HAP-1 (cell line): ENCODE results near the gene RTN4R.

Experiments used
- DNase-seq, 2 experiments: peaks; one replicate each; pipeline ENCODE4 v3.0.0-alpha.2; 2016 to 2020; ENCODE audit warnings: low spot score in 2 of 2
- H3K27me3 ChIP-seq: fragments of 250-450 bp; sonication (Bioruptor Pico); 2 replicates; pipeline ENCODE4 v1.5.1; 2020; ENCODE audit warnings: low read depth, mild to moderate bottlenecking, moderate library complexity
- H3K36me3 ChIP-seq: fragments of 250-450 bp; sonication (Bioruptor Pico); replicated peaks from 2 replicates; pipeline ENCODE4 v1.5.1; 2020; ENCODE audit warnings: mild to moderate bottlenecking
- H3K4me1 ChIP-seq: fragments of 250-450 bp; sonication (Bioruptor Pico); 2 replicates; pipeline ENCODE4 v1.5.1; 2020; ENCODE audit warnings: mild to moderate bottlenecking
- H3K4me3 ChIP-seq: fragments of 250-450 bp; sonication (Bioruptor Pico); 2 replicates; pipeline ENCODE4 v1.5.1; 2020; ENCODE audit warnings: mild to moderate bottlenecking, moderate library complexity
- H3K9me3 ChIP-seq: fragments of 250-450 bp; sonication (Bioruptor Pico); 2 replicates; pipeline ENCODE4 v1.5.1; 2020; ENCODE audit warnings: mild to moderate bottlenecking, moderate library complexity
- in situ Hi-C: fragments of 300-500 bp; cut with MboI; formaldehyde crosslinking; loops from 3 replicates; pipeline ENCODE4 v1.14.3; 2020; ENCODE audit warnings: low sequenced_read_pairs, inconsistent platforms, mixed read lengths

Gene RTN4R

GRCh38 chr22:20228939-20229272 is 39.2 kb downstream of the RTN4R start:
- no peaks in the 10 kb centered on the region for H3K36me3 ChIP-seq
- in situ Hi-C loops, result no loop called here
- no peak overlapping the region for H3K4me3 ChIP-seq
- DNase-seq, result no peak
- H3K9me3 ChIP-seq, result no peaks in the 10 kb centered on the region
- H3K4me1 ChIP-seq, result no peaks in the 10 kb centered on the region
- peaks cover 4% of the 10 kb centered on the region; the same call in 1 of the 2 replicates for H3K27me3 ChIP-seq

DNA sequence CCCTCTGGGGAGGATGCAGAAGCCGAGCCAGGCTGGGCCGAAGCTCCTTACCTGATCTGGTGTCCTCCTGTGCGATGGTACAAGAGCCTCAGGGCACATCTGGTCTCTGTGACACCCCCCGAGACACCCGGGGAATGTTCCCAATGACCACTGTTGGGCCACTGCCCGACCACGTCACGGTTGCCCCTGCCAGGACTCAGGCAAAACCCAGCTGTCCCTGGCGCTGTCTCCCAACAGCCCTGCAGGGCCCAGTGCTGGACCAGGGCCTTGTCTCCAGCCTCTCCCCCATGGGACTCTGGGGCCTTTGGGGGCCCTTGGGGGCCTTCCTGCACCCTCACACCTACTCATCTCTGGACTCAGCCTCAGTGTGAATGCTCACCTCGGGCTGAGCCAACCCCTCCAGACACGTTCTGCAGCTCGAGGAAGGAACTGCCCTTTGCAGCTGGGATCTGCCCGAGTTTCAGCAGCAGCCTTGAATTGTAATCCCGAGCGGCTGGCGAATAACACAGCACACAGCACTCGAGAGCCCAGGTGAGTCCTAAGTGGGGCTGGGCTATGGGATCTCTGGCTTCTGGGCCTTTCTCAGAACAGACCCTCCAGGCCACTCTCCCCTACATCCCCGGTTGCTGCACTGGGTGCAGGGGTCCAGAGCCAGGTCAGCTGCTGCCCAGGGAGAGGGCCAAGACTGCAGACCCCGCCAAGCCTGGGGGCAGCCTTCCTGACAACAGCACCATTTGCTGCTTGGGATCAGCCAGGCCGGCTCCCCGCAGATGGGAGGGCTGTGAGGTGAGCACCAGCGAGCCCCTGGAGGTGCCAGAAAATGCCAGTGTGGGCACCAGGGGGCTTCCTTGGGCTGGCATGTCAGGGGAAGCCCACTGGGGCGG is 39.8 kb downstream of the RTN4R start:
- Histone ChIP-seq H3K9me3 (no peaks in the 10 kb centered on the region), H3K4me3 (no peak overlapping the region), H3K36me3 (no peaks in the 10 kb centered on the region), H3K27me3 (peaks cover 4% of the 10 kb centered on the region; the same call in 1 of the 2 replicates), H3K4me1 (no peaks in the 10 kb centered on the region)
- in situ Hi-C loops, result no loop called here
- DNase-seq, result no peak

DNA sequence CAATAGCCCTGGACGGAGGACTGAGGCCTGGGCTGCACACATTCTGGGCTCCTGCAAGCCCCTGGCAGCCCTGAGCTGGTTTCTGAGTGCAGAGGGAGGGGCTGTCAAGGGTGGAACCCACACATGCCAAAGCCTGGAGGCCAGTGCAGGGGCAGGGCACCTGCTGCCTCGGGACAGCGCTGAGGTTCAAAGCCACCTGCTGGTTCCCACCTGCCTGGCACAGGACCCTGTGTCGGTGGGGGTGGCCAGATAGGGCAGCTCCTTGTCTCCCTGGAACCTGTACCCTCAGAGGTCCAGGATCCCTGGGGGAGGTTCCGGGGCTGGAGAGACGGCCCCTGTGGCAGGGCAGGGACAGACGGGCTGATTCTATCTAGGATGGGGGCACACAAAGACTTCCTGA is 40.8 kb downstream of the RTN4R start:
- Histone ChIP-seq H3K4me3 (no peak overlapping the region), H3K9me3 (no peaks in the 10 kb centered on the region), H3K4me1 (no peaks in the 10 kb centered on the region), H3K36me3 (no peaks in the 10 kb centered on the region), H3K27me3 (peaks cover 4% of the 10 kb centered on the region; the same call in 1 of the 2 replicates)
- in situ Hi-C loops, result no loop called here
- DNase-seq, result no peak

DNA sequence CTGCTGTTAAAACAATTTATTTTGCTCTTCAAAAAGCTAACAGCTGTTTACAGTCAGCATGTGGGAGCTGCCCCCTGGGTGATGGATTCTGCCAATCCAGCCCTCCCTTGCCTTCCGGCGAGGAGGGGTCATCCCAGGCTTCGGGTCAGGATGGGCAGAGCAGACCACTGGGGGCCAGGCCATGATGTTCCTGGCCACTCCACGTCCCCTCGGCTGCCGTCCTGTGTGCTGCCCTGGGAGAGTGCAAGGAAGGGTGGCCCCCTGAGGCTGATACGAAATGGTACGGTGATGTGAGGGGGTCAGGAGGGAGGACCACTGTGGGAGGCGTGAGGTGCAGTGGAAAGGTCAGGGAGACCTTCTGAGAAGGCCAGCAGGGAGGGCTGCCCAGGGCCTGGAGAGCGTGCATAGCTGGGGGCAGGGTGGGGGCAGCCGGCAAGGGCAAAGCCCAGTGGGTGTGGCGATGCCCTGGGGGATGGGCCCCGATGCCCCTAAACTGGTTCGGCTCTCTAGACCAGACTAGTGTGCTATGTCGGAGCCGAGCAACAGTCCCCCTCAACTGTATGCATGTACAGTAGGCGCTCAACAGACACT is 41.3 kb downstream of the RTN4R start:
- H3K4me3 ChIP-seq, result no peak overlapping the region
- no peaks in the 10 kb centered on the region for H3K9me3 ChIP-seq
- no peak for DNase-seq
- H3K36me3 ChIP-seq, result no peaks in the 10 kb centered on the region
- H3K4me1 ChIP-seq, result no peaks in the 10 kb centered on the region
- peaks cover 4% of the 10 kb centered on the region; the same call in 1 of the 2 replicates for H3K27me3 ChIP-seq
- in situ Hi-C loops, result no loop called here

DNA sequence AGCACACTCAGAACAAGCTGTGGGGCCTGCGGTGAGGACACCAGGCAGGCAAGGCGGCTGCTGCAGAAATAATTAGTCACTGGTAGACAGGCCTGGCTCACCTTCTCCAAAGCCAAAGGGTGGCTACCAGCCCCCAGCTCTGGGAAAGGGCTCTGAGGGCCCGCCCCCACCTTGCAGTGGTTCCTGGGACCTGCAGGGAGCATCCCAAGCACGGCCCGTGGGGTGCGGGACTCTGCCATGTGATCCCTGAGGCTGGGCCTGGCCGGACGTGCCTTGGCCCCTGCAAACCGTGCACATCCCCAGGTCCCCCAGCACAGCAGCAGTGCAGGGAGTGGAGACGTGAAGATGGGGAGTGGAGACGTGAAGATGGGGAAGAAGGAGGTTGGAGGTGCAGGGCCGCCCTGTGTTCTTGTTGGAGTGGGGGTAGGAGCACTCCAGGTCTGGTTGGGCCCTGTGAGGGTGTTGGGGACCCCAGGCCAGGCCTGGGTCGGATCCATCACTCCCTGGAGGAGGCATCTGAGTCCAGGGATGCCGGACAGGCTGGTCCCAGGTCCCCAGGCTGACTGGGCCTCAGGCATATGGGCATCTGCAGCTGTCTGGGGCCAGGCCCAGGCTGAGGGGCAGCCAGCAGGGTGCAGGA is 41.9 kb downstream of the RTN4R start:
- Histone ChIP-seq H3K36me3 (no peaks in the 10 kb centered on the region), H3K4me1 (no peaks in the 10 kb centered on the region), H3K27me3 (peaks cover 4% of the 10 kb centered on the region; the same call in 1 of the 2 replicates), H3K9me3 (no peaks in the 10 kb centered on the region), H3K4me3 (no peak overlapping the region)
- no peak for DNase-seq
- in situ Hi-C loops, result no loop called here

GRCh38 chr22:20225693-20225966 is 42.5 kb downstream of the RTN4R start:
- Histone ChIP-seq H3K27me3 (peaks cover 4% of the 10 kb centered on the region; the same call in 1 of the 2 replicates), H3K36me3 (no peaks in the 10 kb centered on the region), H3K4me1 (no peaks in the 10 kb centered on the region), H3K9me3 (no peaks in the 10 kb centered on the region), H3K4me3 (no peak overlapping the region)
- in situ Hi-C loops, result no loop called here
- DNase-seq, result no peak

DNA sequence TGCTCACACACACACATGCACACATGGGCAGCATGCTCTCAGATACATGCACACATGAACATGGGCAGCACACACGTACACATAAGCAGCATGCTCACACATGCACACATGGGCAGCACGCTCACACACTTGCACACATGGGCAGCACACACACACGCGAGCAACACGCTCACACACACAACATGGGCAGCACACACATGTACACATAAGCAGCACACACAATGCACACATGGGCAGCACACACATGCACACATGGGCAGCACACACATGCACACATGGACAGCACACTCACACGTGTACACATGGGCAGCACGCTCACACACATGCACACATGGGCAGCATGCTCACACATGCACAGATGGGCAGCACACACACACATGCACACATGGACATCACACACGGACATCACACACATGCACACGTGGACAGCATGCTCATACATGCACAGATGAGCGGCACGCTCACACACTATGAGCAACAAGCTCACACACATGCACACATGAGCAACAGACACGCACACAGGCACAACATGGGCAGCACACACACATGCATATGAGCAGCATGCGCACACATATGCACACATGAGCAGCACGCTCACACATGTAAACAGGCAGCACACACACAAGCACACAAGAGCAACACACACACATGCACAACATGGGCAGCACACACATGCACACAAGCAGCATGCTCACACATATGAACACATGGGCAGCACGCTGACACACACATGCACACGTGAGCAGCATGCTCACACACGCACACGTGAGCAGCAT is 43.0 kb downstream of the RTN4R start:
- in situ Hi-C loops, result no loop called here

DNA sequence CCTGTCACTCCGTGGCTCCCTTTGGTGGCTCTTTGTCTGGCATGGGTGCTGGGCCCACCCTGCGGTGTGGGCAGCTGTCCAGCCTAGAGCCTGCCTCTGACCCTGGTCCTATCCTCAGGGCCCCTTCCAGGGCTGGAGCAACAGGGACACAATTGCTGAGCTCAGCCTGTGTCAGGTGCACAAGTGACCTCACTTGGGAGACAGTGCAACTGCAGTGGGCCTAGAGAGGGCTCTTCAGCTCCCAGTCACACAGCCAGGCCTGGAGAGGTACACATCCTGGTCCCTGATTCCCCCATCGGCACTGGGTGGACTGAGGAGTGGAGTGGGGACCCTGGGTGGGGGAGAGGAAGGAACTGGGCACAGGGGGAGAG is 43.9 kb downstream of the RTN4R start:
- Histone ChIP-seq H3K9me3 (no peaks in the 10 kb centered on the region), H3K4me3 (no peak overlapping the region), H3K4me1 (no peaks in the 10 kb centered on the region), H3K36me3 (no peaks in the 10 kb centered on the region), H3K27me3 (no peaks in the 10 kb centered on the region; the same call in 1 of the 2 replicates)
- in situ Hi-C loops, result no loop called here
- DNase-seq, result no peak

More for the DNA sequence above, 43.0 kb downstream of the RTN4R start:
- no peaks in the 10 kb centered on the region for H3K9me3 ChIP-seq
- no peaks in the 10 kb centered on the region for H3K36me3 ChIP-seq
- peaks cover 4% of the 10 kb centered on the region; the same call in 1 of the 2 replicates for H3K27me3 ChIP-seq
- no peak for DNase-seq
- H3K4me3 ChIP-seq, result no peak overlapping the region
- H3K4me1 ChIP-seq, result no peaks in the 10 kb centered on the region

DNA sequence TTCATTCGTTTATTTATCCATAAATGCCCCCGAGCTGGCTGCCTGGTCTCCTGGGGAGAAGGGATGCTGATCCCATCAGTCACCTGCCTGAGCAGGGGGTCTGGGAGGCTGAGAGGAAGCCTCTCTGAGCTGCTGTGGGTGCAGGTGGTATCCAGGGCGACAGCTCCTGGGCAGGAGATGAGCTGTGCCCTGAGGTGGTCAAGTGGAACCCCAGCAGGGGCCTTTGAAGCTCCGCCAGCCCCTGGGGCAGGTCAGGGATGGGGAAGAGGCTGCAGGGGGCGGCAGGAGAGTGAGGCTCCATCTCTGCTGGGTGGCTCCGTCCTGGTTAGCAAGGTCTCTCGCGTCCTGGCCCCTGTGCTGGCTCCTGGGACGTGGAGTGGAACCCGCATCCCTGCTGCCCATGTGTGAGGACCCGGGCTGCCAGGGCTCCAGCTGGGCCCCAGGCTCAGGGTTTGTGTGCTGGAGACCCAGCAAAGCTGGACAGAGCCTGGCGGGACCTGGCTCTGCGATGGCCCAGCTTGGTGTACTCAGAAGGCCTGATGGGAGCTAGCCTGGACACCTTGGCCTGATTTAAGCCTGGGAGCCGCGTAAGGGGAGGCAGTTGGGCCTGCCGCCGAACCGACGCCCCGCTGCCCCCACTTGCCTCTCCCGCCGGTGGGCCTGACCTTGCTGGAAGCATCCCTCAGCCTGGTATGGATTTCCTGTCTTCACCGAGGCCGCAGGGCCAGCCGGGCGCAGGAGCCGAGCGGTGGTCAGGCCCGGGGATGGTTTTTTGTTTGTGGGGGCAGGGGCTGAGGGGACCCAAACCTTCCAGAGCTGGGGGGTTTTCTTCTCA is 44.5 kb downstream of the RTN4R start:
- Histone ChIP-seq H3K27me3 (no peaks in the 10 kb centered on the region), H3K36me3 (no peaks in the 10 kb centered on the region), H3K9me3 (no peaks in the 10 kb centered on the region), H3K4me3 (no peak overlapping the region), H3K4me1 (no peaks in the 10 kb centered on the region)
- no peak for DNase-seq
- in situ Hi-C loops, result no loop called here

- H3K9me3 ChIP-seq, result no peaks in the 10 kb centered on the region
- no peaks in the 10 kb centered on the region for H3K36me3 ChIP-seq
- in situ Hi-C loops, result no loop called here
- H3K27me3 ChIP-seq, result no peaks in the 10 kb centered on the region
- H3K4me3 ChIP-seq, result no peak overlapping the region
- H3K4me1 ChIP-seq, result no peaks in the 10 kb centered on the region
- DNase-seq, result no peak
These were observed 45.2 kb downstream of the RTN4R start for GRCh38 chr22:20222764-20223420.

- in situ Hi-C loops, result no loop called here
- Histone ChIP-seq H3K36me3 (no peaks in the 10 kb centered on the region), H3K4me3 (no peak overlapping the region), H3K27me3 (no peaks in the 10 kb centered on the region), H3K9me3 (no peaks in the 10 kb centered on the region), H3K4me1 (no peaks in the 10 kb centered on the region)
- no peak for DNase-seq
These were observed 46.4 kb downstream of the RTN4R start for GRCh38 chr22:20221421-20222340.

DNA sequence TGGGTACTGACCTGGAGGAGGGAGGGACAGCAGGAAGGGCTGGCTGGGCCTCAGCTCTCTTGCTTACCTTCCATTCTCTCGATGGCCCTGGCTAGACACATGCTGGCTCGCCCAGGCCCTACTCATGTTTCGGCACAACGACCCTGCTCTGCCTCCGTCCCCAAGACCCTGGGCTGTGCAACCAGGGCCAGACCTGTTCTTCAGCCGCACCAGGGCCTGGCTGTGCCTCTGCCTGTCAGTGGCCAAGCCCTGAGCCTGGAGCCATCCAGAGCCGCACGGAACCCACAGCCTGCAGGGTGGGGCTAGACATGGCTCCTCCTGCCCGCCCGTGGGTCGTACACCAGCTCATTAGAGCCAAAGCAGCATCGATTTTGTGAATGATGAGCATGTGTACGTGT is 47.5 kb downstream of the RTN4R start:
- no peaks in the 10 kb centered on the region for H3K9me3 ChIP-seq
- no peak overlapping the region for H3K4me3 ChIP-seq
- no peak for DNase-seq
- H3K36me3 ChIP-seq, result no peaks in the 10 kb centered on the region
- in situ Hi-C loops, result no loop called here
- H3K4me1 ChIP-seq, result no peaks in the 10 kb centered on the region
- no peaks in the 10 kb centered on the region for H3K27me3 ChIP-seq
